GM10847 (cell line): Measurements from ENCODE around the gene IL27RA.

Experiments
- POLR2A ChIP-seq: IDR thresholded peaks from 2 replicates; pipeline ENCODE4 v1.6.1; 2011; ENCODE audit not compliant: insufficient read length; ENCODE audit errors: extremely low read depth

IL27RA gene

DNA sequence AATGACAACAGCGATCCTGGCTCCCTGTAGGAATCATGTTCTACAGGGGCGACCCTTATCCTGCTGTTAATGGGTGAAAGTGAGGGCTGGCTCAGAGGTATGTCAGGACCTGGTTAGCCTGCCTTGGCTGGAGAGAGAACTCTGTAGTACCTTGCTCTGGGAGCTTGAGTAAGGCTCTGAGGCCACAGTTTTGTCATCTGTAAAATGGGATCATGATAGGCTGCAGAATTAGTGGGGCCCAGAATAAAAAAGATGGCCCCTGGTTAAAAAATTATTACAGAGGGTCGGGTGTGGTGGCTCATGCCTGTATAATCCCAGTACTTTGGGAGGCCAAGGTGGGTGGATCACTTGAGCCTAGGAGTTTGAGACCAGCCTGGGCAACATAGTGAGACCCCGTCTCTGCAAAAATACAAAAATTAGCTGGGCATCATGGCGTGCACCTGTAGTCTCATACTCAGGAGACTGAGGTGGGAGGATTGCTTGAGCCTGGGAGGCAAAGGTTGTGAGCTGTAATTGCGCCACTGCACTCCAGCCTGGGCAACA, 69.5 kb downstream of the IL27RA start:
- TF ChIP-seq POLR2A, result no peak

GRCh38 chr19:14102102-14102696, 70.6 kb downstream of the IL27RA start:
- no peak for TF ChIP-seq POLR2A

GRCh38 chr19:14102756-14103155, 71.2 kb downstream of the IL27RA start:
- TF ChIP-seq POLR2A, result no peak
